ENCODE measurements around the gene SLC35E2B.

The SLC35E2B gene

GRCh38 chr1:1609822-1610485 lies 82.6 kb downstream of the SLC35E2B start:
- Histone ChIP-seq H3K4me1 (ENCODE audit: control insufficient read depth, insufficient read depth, low read length) (peaks cover 9% of the 10 kb centered on the region), H3K9ac (ENCODE audit: low read length) (no peak overlapping the region), H3K4me3 (ENCODE audit: low read length) (no peak overlapping the region), H3K36me3 (ENCODE audit: control insufficient read depth, insufficient read depth, low read length) (no peaks in the 10 kb centered on the region), H3K27me3 (ENCODE audit: control insufficient read depth, insufficient read depth, low read length) (no peaks in the 10 kb centered on the region), H3K27ac (ENCODE audit: low read depth, low read length) (no peak overlapping the region)
